Endothelial cell of umbilical vein (primary cell): ENCODE data around the gene JAG2. TPM values are rescaled to one million over a fixed set of nuclear protein-coding genes. Genes with fewer than 3 reads are reported as not detected.

ENCODE experiments used
- BruUV-seq: library from RNA; stranded (reverse); fragments of 400-500 nt; replicated peaks from 2 replicates; lab custom pipeline; 2021; lab: Mats Ljungman, UMichigan
- CTCF ChIA-PET: fragments of 300-600, 350-600 bp; sonication (Branson Sonifier 250); formaldehyde crosslinking; loops from one replicate; lab custom pipeline; 2021; ENCODE audit warnings: antibody characterized with exemption, inconsistent platforms; lab: Charles Lee
- POLR2A ChIA-PET: fragments of 300-600, 350-600 bp; sonication (Branson Sonifier 250); formaldehyde crosslinking; loops from one replicate; lab custom pipeline; 2021; ENCODE audit warnings: antibody characterized with exemption, inconsistent platforms; lab: Charles Lee
- DNase-seq: peaks from one replicate; pipeline ENCODE4 v3.0.0-alpha.2; 2011; ENCODE audit warnings: low read depth, low spot score
- FAIRE-seq: peaks from 2 replicates; lab custom pipeline; 2011; peaks lifted over from hg19 to GRCh38; lab: Jason Lieb, UNC
- H2AFZ ChIP-seq: 2 replicates; pipeline ENCODE4 v1.6.0; 2012; ENCODE audit warnings: low read depth, low read length, control low read depth, inconsistent platforms
- H3K27ac ChIP-seq: 2 replicates; pipeline ENCODE4 v1.5.1; 2011; ENCODE audit warnings: low read depth, mild to moderate bottlenecking, control low read depth, low read length, moderate library complexity; ENCODE audit not compliant: insufficient read depth
- H3K27me3 ChIP-seq, 2 experiments: 2 replicates each; pipeline versions ENCODE4 v1.6.0 to v1.6.1; 2011; ENCODE audit warnings: low read length in 2 of 2, mixed read lengths in 1 of 2; ENCODE audit not compliant: control insufficient read depth in 2 of 2, insufficient read depth in 2 of 2
- H3K36me3 ChIP-seq, 2 experiments: 2 replicates in 1 of 2; 3 replicates in 1 of 2; pipeline ENCODE4 v1.5.1; 2011; ENCODE audit warnings: low read length in 2 of 2, mild to moderate bottlenecking in 1 of 2, moderate library complexity in 1 of 2; ENCODE audit not compliant: control insufficient read depth in 2 of 2, insufficient read depth in 2 of 2; ENCODE audit errors: extremely low read depth in 1 of 2
- H3K4me1 ChIP-seq: 3 replicates; pipeline ENCODE4 v1.5.1; 2011; ENCODE audit warnings: mild to moderate bottlenecking, low read length; ENCODE audit not compliant: control insufficient read depth, insufficient read depth; ENCODE audit errors: extremely low read depth
- H3K4me2 ChIP-seq: 2 replicates; pipeline ENCODE4 v1.6.1; 2011; ENCODE audit warnings: low read length, control low read depth, mixed read lengths; ENCODE audit not compliant: insufficient read depth
- H3K4me3 ChIP-seq, 3 experiments: fragments of 200-600 bp in 1 of 3; sonication (generic), shearing (Covaris generic) in 1 of 3; replicated peaks in 1 of 3; 2 replicates each; pipeline ENCODE4 v1.5.1; 2011 to 2016; ENCODE audit warnings: control low read depth in 3 of 3, low read length in 3 of 3, mild to moderate bottlenecking in 2 of 3, inconsistent platforms in 1 of 3, low read depth in 1 of 3, moderate library complexity in 1 of 3; ENCODE audit not compliant: insufficient read depth in 1 of 3
- H3K79me2 ChIP-seq: 2 replicates; pipeline ENCODE4 v1.6.0; 2012; ENCODE audit warnings: low read length, inconsistent platforms; ENCODE audit not compliant: control insufficient read depth, insufficient read depth
- H3K9ac ChIP-seq: replicated peaks from 2 replicates; pipeline ENCODE3; 2011; ENCODE audit warnings: low read length, control low read depth; ENCODE audit not compliant: insufficient read depth; ENCODE audit errors: extremely low read depth
- H3K9me1 ChIP-seq: replicated peaks from 3 replicates; pipeline ENCODE4 v1.6.0; 2011; ENCODE audit warnings: mild to moderate bottlenecking, low read length; ENCODE audit not compliant: control insufficient read depth, insufficient read depth; ENCODE audit errors: extremely low read depth
- H3K9me3 ChIP-seq: replicated peaks from 2 replicates; pipeline ENCODE4 v1.5.1; 2012; ENCODE audit warnings: low read length, inconsistent platforms; ENCODE audit not compliant: control insufficient read depth, insufficient read depth
- H4K20me1 ChIP-seq: replicated peaks from 2 replicates; pipeline ENCODE3; 2011; ENCODE audit warnings: mild to moderate bottlenecking, low read length; ENCODE audit not compliant: control insufficient read depth, insufficient read depth; ENCODE audit errors: extremely low read depth
- EZH2 ChIP-seq: IDR thresholded peaks from 2 replicates; pipeline ENCODE4 v1.6.1; 2012; ENCODE audit warnings: borderline replicate concordance, low read depth, mild to moderate bottlenecking, moderate library complexity, low read length, inconsistent platforms; ENCODE audit not compliant: severe bottlenecking
- FOS ChIP-seq: IDR thresholded peaks from 2 replicates; pipeline ENCODE4 v1.6.1; 2011; ENCODE audit warnings: mild to moderate bottlenecking, low read length, moderate library complexity, borderline replicate concordance; ENCODE audit not compliant: insufficient read depth
- GATA2 ChIP-seq: IDR thresholded peaks from 2 replicates; pipeline ENCODE4 v1.7.0; 2011; ENCODE audit warnings: low read depth, mild to moderate bottlenecking, moderate library complexity, mixed read lengths, low read length; ENCODE audit not compliant: insufficient read length, insufficient read depth
- JUN ChIP-seq: IDR thresholded peaks from 2 replicates; pipeline ENCODE4 v1.6.1; 2011; ENCODE audit warnings: borderline replicate concordance, low read depth; ENCODE audit not compliant: insufficient read length, insufficient read depth
- MYC ChIP-seq: IDR thresholded peaks from one replicate; pipeline ENCODE4 v1.6.1; 2011; ENCODE audit warnings: mild to moderate bottlenecking, low read depth, low read length
- POLR2A ChIP-seq: IDR thresholded peaks from 2 replicates; pipeline ENCODE4 v1.6.1; 2012; ENCODE audit warnings: low read depth, mild to moderate bottlenecking, control low read depth, low read length
- POLR2AphosphoS5 ChIP-seq: IDR thresholded peaks from 2 replicates; pipeline ENCODE4 v1.6.1; 2012; ENCODE audit warnings: low read depth, mild to moderate bottlenecking, control low read depth, low read length, moderate library complexity; ENCODE audit not compliant: insufficient read depth
- dilution Hi-C: fragments of 300-500 bp; cut with MboI; formaldehyde crosslinking; loops from one replicate; pipeline ENCODE4 v1.15.0; 2019; ENCODE audit warnings: low sequenced_read_pairs; ENCODE audit not compliant: extremely low pct_ligation_motif_present
- intact Hi-C: fragments of 100-400 bp; cut with micrococcal nuclease; formaldehyde crosslinking; loops from one replicate; pipeline ENCODE4 v1.10.0; 2022
- polyA plus RNA-seq, 4 experiments: library from polyadenylated mRNA; depleted of rRNA in 3 of 4; stranded (reverse) in 3 of 4; unstranded in 1 of 4; fragments of >200 nt; gene quantifications; 2 replicates each; pipeline versions ENCODE4 v1.2.1 to v1.2.3, GENCODE V29; 2011 to 2012; ENCODE audit warnings: missing spikeins in 1 of 4
- total RNA-seq: library from RNA; stranded (reverse); gene quantifications from 2 replicates; pipeline ENCODE4 v1.2.3, GENCODE V29; 2021
- TF ChIP-seq, protein P1 (sequence below): IDR thresholded peaks from 2 replicates; pipeline ENCODE4 v1.6.1; 2011; ENCODE audit not compliant: insufficient read depth, insufficient read length
- TF ChIP-seq, protein P2 (sequence below), 2 donors: IDR thresholded peaks; 1 replicate in 1 of 2; 2 replicates in 1 of 2; pipeline ENCODE4 v1.5.1; 2011; ENCODE audit warnings: low read length in 2 of 2, mild to moderate bottlenecking in 2 of 2, moderate library complexity in 2 of 2, control low read depth in 1 of 2, inconsistent platforms in 1 of 2, low read depth in 1 of 2; ENCODE audit not compliant: insufficient read depth in 1 of 2; ENCODE audit errors: extremely low read depth in 1 of 2

JAG2 gene
- total and polyA plus RNA-seq, 2 donors (not counting 3 experiments of a cell fraction or from before 2014, with no cell fraction given) = 105 to 128 TPM

GRCh38 chr14:105161309-105161708, 7.3 kb downstream of the JAG2 start:
- H3K4me2 ChIP-seq = no peak overlapping the region
- ChIA-PET POLR2A (interaction anchor here (0.6 kb wide), 1 partner anchor 66 kb away, joined by 3 read pairs; no protein-coding TSS in a partner anchor), CTCF (interaction anchor here (1.0 kb wide), 1 partner anchor 11 kb away, joined by 3 read pairs; no protein-coding TSS in a partner anchor)
- no peaks in the 10 kb centered on the region for H3K27me3 ChIP-seq
- H3K4me1 ChIP-seq = peaks cover 5% of the 10 kb centered on the region
- BruUV-seq = no TSS peak
- peaks cover 0 to 9% of the 10 kb centered on the region in 2 experiments for H3K36me3 ChIP-seq
- FAIRE-seq (no peak), DNase-seq (no peak)
- no peaks in the 10 kb centered on the region for H3K9me1 ChIP-seq
- dilution Hi-C loops = no loop called here
- peaks cover 81% of the 10 kb centered on the region for H3K79me2 ChIP-seq
- H2AFZ ChIP-seq = no peak overlapping the region
- intact Hi-C loops = loop anchor here (10.0 kb wide), 1 partner anchor 83 kb away; the partner anchor contains the start of gene BTBD6
- no peak overlapping the region for H3K27ac ChIP-seq
- H3K9ac ChIP-seq = no peak overlapping the region
- no peaks in the 10 kb centered on the region for H3K9me3 ChIP-seq
- no peaks in the 10 kb centered on the region for H4K20me1 ChIP-seq
- H3K4me3 ChIP-seq = no peak overlapping the region
- TF ChIP-seq, protein P1, sequence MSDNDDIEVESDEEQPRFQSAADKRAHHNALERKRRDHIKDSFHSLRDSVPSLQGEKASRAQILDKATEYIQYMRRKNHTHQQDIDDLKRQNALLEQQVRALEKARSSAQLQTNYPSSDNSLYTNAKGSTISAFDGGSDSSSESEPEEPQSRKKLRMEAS = no peak
- TF ChIP-seq MYC = no peak
- no peak for TF ChIP-seq POLR2AphosphoS5
- no peak for TF ChIP-seq JUN
- TF ChIP-seq EZH2 = no peak
- TF ChIP-seq, protein P2, sequence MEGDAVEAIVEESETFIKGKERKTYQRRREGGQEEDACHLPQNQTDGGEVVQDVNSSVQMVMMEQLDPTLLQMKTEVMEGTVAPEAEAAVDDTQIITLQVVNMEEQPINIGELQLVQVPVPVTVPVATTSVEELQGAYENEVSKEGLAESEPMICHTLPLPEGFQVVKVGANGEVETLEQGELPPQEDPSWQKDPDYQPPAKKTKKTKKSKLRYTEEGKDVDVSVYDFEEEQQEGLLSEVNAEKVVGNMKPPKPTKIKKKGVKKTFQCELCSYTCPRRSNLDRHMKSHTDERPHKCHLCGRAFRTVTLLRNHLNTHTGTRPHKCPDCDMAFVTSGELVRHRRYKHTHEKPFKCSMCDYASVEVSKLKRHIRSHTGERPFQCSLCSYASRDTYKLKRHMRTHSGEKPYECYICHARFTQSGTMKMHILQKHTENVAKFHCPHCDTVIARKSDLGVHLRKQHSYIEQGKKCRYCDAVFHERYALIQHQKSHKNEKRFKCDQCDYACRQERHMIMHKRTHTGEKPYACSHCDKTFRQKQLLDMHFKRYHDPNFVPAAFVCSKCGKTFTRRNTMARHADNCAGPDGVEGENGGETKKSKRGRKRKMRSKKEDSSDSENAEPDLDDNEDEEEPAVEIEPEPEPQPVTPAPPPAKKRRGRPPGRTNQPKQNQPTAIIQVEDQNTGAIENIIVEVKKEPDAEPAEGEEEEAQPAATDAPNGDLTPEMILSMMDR (IDR thresholded peaks at IDR 0.05; ENCODE audit: extremely low read depth in 1 of 2, insufficient read depth in 1 of 2, low read depth in 1 of 2, low read length in 2 of 2) = no peak
- no peak for TF ChIP-seq POLR2A
- TF ChIP-seq FOS = no peak
- TF ChIP-seq GATA2 = no peak
